Muscle of back (tissue), 11 donors: ENCODE data around the gene PCDHGA1. TPM values are rescaled to one million over a fixed set of nuclear protein-coding genes. Genes with fewer than 3 reads are reported as not detected.

ENCODE experiments used
- DNase-seq, 3 donors: peaks; one replicate each; pipeline versions ENCODE4 v3.0.0 to v3.0.0-alpha.2; 2013
- polyA plus RNA-seq, 10 donors: library from polyadenylated mRNA; unstranded; fragments of 120-200 nt; gene quantifications; one replicate each; pipeline ENCODE4 v1.2.1, GENCODE V29; 2013; ENCODE audit not compliant: insufficient read length in 10 of 10

The PCDHGA1 gene
- polyA plus RNA-seq, 10 donors, result 0.38 to 0.64 (median 0.54) TPM

GRCh38 chr5:141434006-141434405 lies 103.7 kb downstream of the PCDHGA1 start:
- DNase-seq, result no peak

GRCh38 chr5:141437221-141437620 lies 106.9 kb downstream of the PCDHGA1 start:
- DNase-seq, result no peak

GRCh38 chr5:141439411-141440141 lies 109.3 kb downstream of the PCDHGA1 start:
- no peak for DNase-seq

GRCh38 chr5:141440341-141440740 lies 110.0 kb downstream of the PCDHGA1 start:
- no peak for DNase-seq

- no peak for DNase-seq
Observed at GRCh38 chr5:141441571-141442170, 111.4 kb downstream of the PCDHGA1 start.

GRCh38 chr5:141465351-141465750 lies 135.0 kb downstream of the PCDHGA1 start:
- DNase-seq, result no peak

- peak; percentile 94 to 97 (median 96) for DNase-seq
Observed at GRCh38 chr5:141475625-141476131, 145.4 kb downstream of the PCDHGA1 start, which contains the start of gene PCDHGC3. Gene PCDHGC3 (plus strand): TSS chr5:141475966. CDS start chr5:141476117, 151 bp downstream.

GRCh38 chr5:141476132-141476911 lies 146.0 kb downstream of the PCDHGA1 start:
- peak; percentile 80 to 97 (median 93) for DNase-seq

GRCh38 chr5:141477044-141477575 lies 146.8 kb downstream of the PCDHGA1 start:
- peak in 1 of 3 donors; percentile 62 for DNase-seq

GRCh38 chr5:141477815-141478214 lies 147.5 kb downstream of the PCDHGA1 start:
- no peak for DNase-seq

- no peak for DNase-seq
Observed at GRCh38 chr5:141478321-141478945, 148.1 kb downstream of the PCDHGA1 start.

- no peak for DNase-seq
Observed at GRCh38 chr5:141479776-141480175, 149.5 kb downstream of the PCDHGA1 start.

- no peak for DNase-seq
Observed at GRCh38 chr5:141483902-141484301, 153.6 kb downstream of the PCDHGA1 start.

GRCh38 chr5:141484310-141484640 lies 154.0 kb downstream of the PCDHGA1 start:
- DNase-seq, result no peak

- DNase-seq, result peak in 1 of 3 donors; percentile 73
Observed at GRCh38 chr5:141484641-141485311, 154.5 kb downstream of the PCDHGA1 start, which contains the start of gene PCDHGC4. Gene PCDHGC4 (plus strand): TSS chr5:141485030. CDS start chr5:141485174, 144 bp downstream.

GRCh38 chr5:141485321-141486055 lies 155.2 kb downstream of the PCDHGA1 start:
- no peak for DNase-seq

- no peak for DNase-seq
Observed at GRCh38 chr5:141486091-141486490, 155.8 kb downstream of the PCDHGA1 start.

GRCh38 chr5:141487131-141487530 lies 156.8 kb downstream of the PCDHGA1 start:
- no peak for DNase-seq

GRCh38 chr5:141488591-141489561 lies 158.6 kb downstream of the PCDHGA1 start, which contains the start of gene PCDHGC5:
Gene PCDHGC5 (plus strand): TSS chr5:141489081. CDS start chr5:141489241, 160 bp downstream.
- DNase-seq, result peak in 1 of 3 donors; percentile 74
